Esophagus muscularis mucosa (tissue), 3 donors: Measurements from ENCODE around the gene ZNF343.

Experiments
- POLR2A ChIP-seq: fragments of 450-650 bp; IDR thresholded peaks from one replicate; pipeline ENCODE4 v1.6.1; 2017; ENCODE audit warnings: antibody characterized with exemption, moderate library complexity, mild to moderate bottlenecking, low read depth
- POLR2AphosphoS5 ChIP-seq, 2 donors: sonication (generic); formaldehyde crosslinking; IDR thresholded peaks; one replicate each; pipeline ENCODE4 v1.6.1; 2017; ENCODE audit warnings: antibody characterized with exemption in 2 of 2
- TF ChIP-seq, protein P1 (sequence below), 3 experiments: fragments of 200-600 bp in 2 of 3; fragments of 450-650 bp in 1 of 3; sonication (generic) in 2 of 3; IDR thresholded peaks; one replicate each; pipeline ENCODE4 v1.5.1; 2017 to 2019; ENCODE audit warnings: antibody characterized with exemption in 3 of 3, mild to moderate bottlenecking in 2 of 3, moderate library complexity in 1 of 3

DNA sequence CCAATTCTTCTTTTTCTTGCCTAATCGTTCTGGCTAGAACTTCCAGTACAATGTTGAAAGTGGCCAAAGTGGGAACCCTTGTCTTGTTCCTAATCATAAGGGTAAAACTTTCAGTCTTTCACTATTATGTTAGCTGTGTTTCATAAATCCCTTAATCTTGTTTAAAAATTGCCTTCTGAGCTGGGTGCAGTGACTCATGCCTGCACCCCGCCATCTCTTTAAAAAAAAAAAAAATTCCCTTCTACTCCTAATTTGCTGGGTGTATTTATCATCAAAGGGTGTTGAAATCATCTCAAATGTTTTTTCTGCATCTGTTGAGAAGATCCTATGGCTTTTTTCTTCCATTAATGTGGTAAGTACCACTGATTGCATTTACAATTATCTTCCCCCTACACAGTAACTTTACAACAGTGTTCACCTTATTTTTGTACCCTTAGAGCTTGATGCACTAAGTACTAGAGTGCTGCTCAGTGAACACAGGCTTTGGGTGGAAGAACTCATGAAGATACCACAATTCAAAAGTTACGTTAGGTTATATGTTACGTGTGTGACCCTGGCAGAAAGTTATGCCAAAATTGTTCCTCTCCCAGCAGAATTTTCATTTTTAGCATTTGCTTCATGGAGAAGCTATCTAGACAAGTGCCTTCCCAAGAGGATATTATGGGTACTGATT, 47.8 kb downstream of the ZNF343 start:
- TF ChIP-seq, protein P1, sequence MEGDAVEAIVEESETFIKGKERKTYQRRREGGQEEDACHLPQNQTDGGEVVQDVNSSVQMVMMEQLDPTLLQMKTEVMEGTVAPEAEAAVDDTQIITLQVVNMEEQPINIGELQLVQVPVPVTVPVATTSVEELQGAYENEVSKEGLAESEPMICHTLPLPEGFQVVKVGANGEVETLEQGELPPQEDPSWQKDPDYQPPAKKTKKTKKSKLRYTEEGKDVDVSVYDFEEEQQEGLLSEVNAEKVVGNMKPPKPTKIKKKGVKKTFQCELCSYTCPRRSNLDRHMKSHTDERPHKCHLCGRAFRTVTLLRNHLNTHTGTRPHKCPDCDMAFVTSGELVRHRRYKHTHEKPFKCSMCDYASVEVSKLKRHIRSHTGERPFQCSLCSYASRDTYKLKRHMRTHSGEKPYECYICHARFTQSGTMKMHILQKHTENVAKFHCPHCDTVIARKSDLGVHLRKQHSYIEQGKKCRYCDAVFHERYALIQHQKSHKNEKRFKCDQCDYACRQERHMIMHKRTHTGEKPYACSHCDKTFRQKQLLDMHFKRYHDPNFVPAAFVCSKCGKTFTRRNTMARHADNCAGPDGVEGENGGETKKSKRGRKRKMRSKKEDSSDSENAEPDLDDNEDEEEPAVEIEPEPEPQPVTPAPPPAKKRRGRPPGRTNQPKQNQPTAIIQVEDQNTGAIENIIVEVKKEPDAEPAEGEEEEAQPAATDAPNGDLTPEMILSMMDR (IDR thresholded peaks at IDR 0.05), result no peak
- TF ChIP-seq POLR2A, result no peak
- TF ChIP-seq POLR2AphosphoS5 (IDR thresholded peaks at IDR 0.05), result no peak
